ENCODE results near the gene CTAG2.
"Not testable (repeated sequence)": the region's sequence is repeated elsewhere in the genome, so short reads cannot be mapped to it uniquely, and the experiment has no call there.

Gene CTAG2

GRCh38 chrX:154653413-154653812, at the start of gene CTAG2:
Gene CTAG2 (minus strand): TSS chrX:154653579. CDS start chrX:154653515, 64 bp downstream.
- H3K9ac ChIP-seq (ENCODE audit: low read length); H3K36me3 ChIP-seq (ENCODE audit: control insufficient read depth, low read depth, low read length); H3K4me3 ChIP-seq (ENCODE audit: low read length); H3K9me3 ChIP-seq (ENCODE audit: control insufficient read depth, low read depth, low read length); H3K27ac ChIP-seq (ENCODE audit: low read length); H3K4me1 ChIP-seq (ENCODE audit: control insufficient read depth, low read depth, low read length); H3K27me3 ChIP-seq (ENCODE audit: control insufficient read depth, insufficient read depth, low read length): not testable (repeated sequence)

GRCh38 chrX:154698630-154699248, 45.4 kb upstream of the CTAG2 start:
- H3K27ac ChIP-seq (ENCODE audit: low read length), result no peak overlapping the region
- no peaks in the 10 kb centered on the region for H3K27me3 ChIP-seq (ENCODE audit: control insufficient read depth, insufficient read depth, low read length)
- H3K4me3 ChIP-seq (ENCODE audit: low read length), result no peak overlapping the region
- peaks cover 24% of the 10 kb centered on the region for H3K9me3 ChIP-seq (ENCODE audit: control insufficient read depth, low read depth, low read length)
- H3K36me3 ChIP-seq (ENCODE audit: control insufficient read depth, low read depth, low read length), result no peaks in the 10 kb centered on the region
- no peak overlapping the region for H3K9ac ChIP-seq (ENCODE audit: low read length)
- H3K4me1 ChIP-seq (ENCODE audit: control insufficient read depth, low read depth, low read length), result peaks cover 10% of the 10 kb centered on the region

- Histone ChIP-seq H3K4me1 (ENCODE audit: control insufficient read depth, low read depth, low read length) (peaks cover 10% of the 10 kb centered on the region), H3K9ac (ENCODE audit: low read length) (no peak overlapping the region), H3K27me3 (ENCODE audit: control insufficient read depth, insufficient read depth, low read length) (no peaks in the 10 kb centered on the region), H3K36me3 (ENCODE audit: control insufficient read depth, low read depth, low read length) (no peaks in the 10 kb centered on the region), H3K4me3 (ENCODE audit: low read length) (no peak overlapping the region), H3K27ac (ENCODE audit: low read length) (no peak overlapping the region), H3K9me3 (ENCODE audit: control insufficient read depth, low read depth, low read length) (peaks cover 23% of the 10 kb centered on the region)
Measured at GRCh38 chrX:154696676-154697045, 43.3 kb upstream of the CTAG2 start.

GRCh38 chrX:154695911-154696675, 42.7 kb upstream of the CTAG2 start:
- no peak overlapping the region for H3K4me3 ChIP-seq (ENCODE audit: low read length)
- H3K27ac ChIP-seq (ENCODE audit: low read length), result no peak overlapping the region
- H3K36me3 ChIP-seq (ENCODE audit: control insufficient read depth, low read depth, low read length), result no peaks in the 10 kb centered on the region
- H3K9ac ChIP-seq (ENCODE audit: low read length), result no peak overlapping the region
- H3K9me3 ChIP-seq (ENCODE audit: control insufficient read depth, low read depth, low read length), result peaks cover 21% of the 10 kb centered on the region
- H3K4me1 ChIP-seq (ENCODE audit: control insufficient read depth, low read depth, low read length), result peaks cover 10% of the 10 kb centered on the region
- H3K27me3 ChIP-seq (ENCODE audit: control insufficient read depth, insufficient read depth, low read length), result no peaks in the 10 kb centered on the region

- no peaks in the 10 kb centered on the region for H3K27me3 ChIP-seq (ENCODE audit: control insufficient read depth, insufficient read depth, low read length)
Measured at GRCh38 chrX:154693394-154693793, 40.0 kb upstream of the CTAG2 start.

GRCh38 chrX:154690438-154690837, 37.1 kb upstream of the CTAG2 start:
- H3K36me3 ChIP-seq (ENCODE audit: control insufficient read depth, low read depth, low read length); H3K4me1 ChIP-seq (ENCODE audit: control insufficient read depth, low read depth, low read length); H3K9ac ChIP-seq (ENCODE audit: low read length); H3K27ac ChIP-seq (ENCODE audit: low read length); H3K4me3 ChIP-seq (ENCODE audit: low read length); H3K27me3 ChIP-seq (ENCODE audit: control insufficient read depth, insufficient read depth, low read length): not testable (repeated sequence)
- peaks cover 10% of the 10 kb centered on the region for H3K9me3 ChIP-seq (ENCODE audit: control insufficient read depth, low read depth, low read length)

More at GRCh38 chrX:154693394-154693793, 40.0 kb upstream of the CTAG2 start:
- Histone ChIP-seq H3K27ac (ENCODE audit: low read length) (no peak overlapping the region), H3K36me3 (ENCODE audit: control insufficient read depth, low read depth, low read length) (no peaks in the 10 kb centered on the region), H3K4me3 (ENCODE audit: low read length) (no peak overlapping the region), H3K4me1 (ENCODE audit: control insufficient read depth, low read depth, low read length) (no peaks in the 10 kb centered on the region), H3K9me3 (ENCODE audit: control insufficient read depth, low read depth, low read length) (peaks cover 17% of the 10 kb centered on the region), H3K9ac (ENCODE audit: low read length) (no peak overlapping the region)

GRCh38 chrX:154672084-154672483, 18.7 kb upstream of the CTAG2 start:
- H3K4me3 ChIP-seq (ENCODE audit: low read length); H3K36me3 ChIP-seq (ENCODE audit: control insufficient read depth, low read depth, low read length); H3K27ac ChIP-seq (ENCODE audit: low read length); H3K4me1 ChIP-seq (ENCODE audit: control insufficient read depth, low read depth, low read length); H3K9ac ChIP-seq (ENCODE audit: low read length); H3K27me3 ChIP-seq (ENCODE audit: control insufficient read depth, insufficient read depth, low read length): not testable (repeated sequence)
- peaks cover 20% of the 10 kb centered on the region for H3K9me3 ChIP-seq (ENCODE audit: control insufficient read depth, low read depth, low read length)

- not testable (repeated sequence) for H3K9ac ChIP-seq (ENCODE audit: low read length); H3K27ac ChIP-seq (ENCODE audit: low read length); H3K4me1 ChIP-seq (ENCODE audit: control insufficient read depth, low read depth, low read length); H3K27me3 ChIP-seq (ENCODE audit: control insufficient read depth, insufficient read depth, low read length); H3K36me3 ChIP-seq (ENCODE audit: control insufficient read depth, low read depth, low read length); H3K4me3 ChIP-seq (ENCODE audit: low read length)
- peaks cover 20% of the 10 kb centered on the region for H3K9me3 ChIP-seq (ENCODE audit: control insufficient read depth, low read depth, low read length)
Measured at GRCh38 chrX:154670848-154671247, 17.5 kb upstream of the CTAG2 start.

- H3K9me3 ChIP-seq (ENCODE audit: control insufficient read depth, low read depth, low read length), result peaks cover 3% of the 10 kb centered on the region
Measured at GRCh38 chrX:154661899-154662298, 8.5 kb upstream of the CTAG2 start.

GRCh38 chrX:154661170-154661569, 7.8 kb upstream of the CTAG2 start:
- Histone ChIP-seq H3K27ac (ENCODE audit: low read length) (no peak overlapping the region), H3K4me3 (ENCODE audit: low read length) (no peak overlapping the region), H3K9me3 (ENCODE audit: control insufficient read depth, low read depth, low read length) (peaks cover 3% of the 10 kb centered on the region), H3K9ac (ENCODE audit: low read length) (no peak overlapping the region), H3K4me1 (ENCODE audit: control insufficient read depth, low read depth, low read length) (no peaks in the 10 kb centered on the region), H3K36me3 (ENCODE audit: control insufficient read depth, low read depth, low read length) (no peaks in the 10 kb centered on the region), H3K27me3 (ENCODE audit: control insufficient read depth, insufficient read depth, low read length) (no peaks in the 10 kb centered on the region)

More at GRCh38 chrX:154661899-154662298, 8.5 kb upstream of the CTAG2 start:
- H3K27me3 ChIP-seq (ENCODE audit: control insufficient read depth, insufficient read depth, low read length), result no peaks in the 10 kb centered on the region
- H3K27ac ChIP-seq (ENCODE audit: low read length), result no peak overlapping the region
- no peaks in the 10 kb centered on the region for H3K36me3 ChIP-seq (ENCODE audit: control insufficient read depth, low read depth, low read length)
- H3K9ac ChIP-seq (ENCODE audit: low read length), result no peak overlapping the region
- H3K4me3 ChIP-seq (ENCODE audit: low read length), result no peak overlapping the region
- H3K4me1 ChIP-seq (ENCODE audit: control insufficient read depth, low read depth, low read length), result no peaks in the 10 kb centered on the region

GRCh38 chrX:154660541-154660940, 7.2 kb upstream of the CTAG2 start:
- H3K27ac ChIP-seq (ENCODE audit: low read length), result no peak overlapping the region
- no peaks in the 10 kb centered on the region for H3K36me3 ChIP-seq (ENCODE audit: control insufficient read depth, low read depth, low read length)

GRCh38 chrX:154658957-154659356, 5.6 kb upstream of the CTAG2 start:
- H3K27me3 ChIP-seq (ENCODE audit: control insufficient read depth, insufficient read depth, low read length), result no peaks in the 10 kb centered on the region
- H3K27ac ChIP-seq (ENCODE audit: low read length), result no peak overlapping the region
- H3K9me3 ChIP-seq (ENCODE audit: control insufficient read depth, low read depth, low read length), result no peaks in the 10 kb centered on the region
- H3K9ac ChIP-seq (ENCODE audit: low read length), result no peak overlapping the region
- no peaks in the 10 kb centered on the region for H3K4me1 ChIP-seq (ENCODE audit: control insufficient read depth, low read depth, low read length)
- no peak overlapping the region for H3K4me3 ChIP-seq (ENCODE audit: low read length)
- no peaks in the 10 kb centered on the region for H3K36me3 ChIP-seq (ENCODE audit: control insufficient read depth, low read depth, low read length)

More at GRCh38 chrX:154660541-154660940, 7.2 kb upstream of the CTAG2 start:
- Histone ChIP-seq H3K4me3 (ENCODE audit: low read length) (no peak overlapping the region), H3K9me3 (ENCODE audit: control insufficient read depth, low read depth, low read length) (peaks cover 3% of the 10 kb centered on the region), H3K27me3 (ENCODE audit: control insufficient read depth, insufficient read depth, low read length) (no peaks in the 10 kb centered on the region), H3K4me1 (ENCODE audit: control insufficient read depth, low read depth, low read length) (no peaks in the 10 kb centered on the region), H3K9ac (ENCODE audit: low read length) (no peak overlapping the region)
